Coronary artery (tissue), 2 donors: ENCODE results near the gene TMEM135.
"Not testable (repeated sequence)": the region's sequence is repeated elsewhere in the genome, so short reads cannot be mapped to it uniquely, and the experiment has no call there.

Source experiments
- DNase-seq: peaks from one replicate; pipeline ENCODE4 v3.0.0-alpha.2; 2017; ENCODE audit warnings: low spot score
- H3K27ac ChIP-seq, 2 donors: fragments of 200-600 bp; sonication (generic); one replicate each; pipeline ENCODE4 v1.5.1; 2016 to 2019
- H3K4me3 ChIP-seq: fragments of 200-600 bp; sonication (generic); 2 replicates; pipeline ENCODE4 v1.5.1; 2016; ENCODE audit warnings: mild to moderate bottlenecking, moderate library complexity
- CTCF ChIP-seq: fragments of 200-600 bp; sonication (generic); IDR thresholded peaks from one replicate; pipeline ENCODE4 v1.5.1; 2019; ENCODE audit warnings: antibody characterized with exemption

Gene TMEM135

GRCh38 chr11:87179621-87180020 is 141.9 kb downstream of the TMEM135 start:
- no peak overlapping the region for H3K27ac ChIP-seq
- H3K4me3 ChIP-seq = no peak overlapping the region
- no peak for TF ChIP-seq CTCF
- DNase-seq = no peak

DNA sequence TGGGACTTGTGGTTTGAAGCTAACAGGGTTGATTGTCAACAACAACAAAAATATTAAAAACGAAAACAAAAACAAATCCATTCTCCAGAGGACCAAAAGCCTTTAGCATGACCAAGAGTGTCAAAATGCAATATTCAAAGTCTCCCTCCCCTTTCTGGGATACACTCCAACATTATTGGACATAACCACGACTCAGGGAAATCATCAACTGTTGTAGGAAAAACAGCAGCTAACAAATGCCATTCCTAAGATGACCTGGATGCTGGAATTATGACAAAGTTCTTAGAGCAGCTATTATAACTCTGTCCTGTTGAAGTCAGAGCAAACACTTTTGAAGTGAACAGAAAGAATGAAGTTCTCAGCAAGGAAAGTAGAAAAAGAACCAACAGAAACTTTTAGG is 143.0 kb downstream of the TMEM135 start:
- no peak for DNase-seq
- no peak for TF ChIP-seq CTCF
- no peak overlapping the region for H3K4me3 ChIP-seq
- H3K27ac ChIP-seq = no peak overlapping the region

DNA sequence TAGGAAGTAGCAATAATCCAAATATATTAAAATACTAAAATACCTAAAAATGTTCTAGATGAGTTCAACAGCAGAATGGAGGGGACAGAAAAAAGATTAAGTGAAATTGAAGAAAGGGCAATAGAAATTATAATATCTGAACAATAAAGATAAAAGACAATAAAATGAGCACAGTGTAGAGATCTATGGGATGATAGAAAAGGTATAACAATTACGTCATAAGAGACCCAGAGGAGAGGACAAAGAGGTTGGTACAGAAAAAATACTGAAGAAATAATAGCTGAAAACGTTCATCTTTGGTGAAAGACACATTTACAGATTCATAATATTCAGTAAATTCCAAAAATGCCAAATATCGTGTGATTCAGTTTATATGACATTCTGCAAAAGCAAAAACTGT is 143.4 kb downstream of the TMEM135 start:
- Histone ChIP-seq H3K4me3 (no peak overlapping the region), H3K27ac (no peak overlapping the region)
- no peak for TF ChIP-seq CTCF
- DNase-seq = no peak

GRCh38 chr11:87185228-87185627 is 147.5 kb downstream of the TMEM135 start:
- H3K27ac ChIP-seq = no peak overlapping the region
- no peak for DNase-seq
- no peak overlapping the region for H3K4me3 ChIP-seq
- no peak for TF ChIP-seq CTCF

- no peak for TF ChIP-seq CTCF
- no peak overlapping the region for H3K27ac ChIP-seq
- no peak overlapping the region for H3K4me3 ChIP-seq
- DNase-seq = no peak
These were observed 149.3 kb downstream of the TMEM135 start for GRCh38 chr11:87187076-87187475.

DNA sequence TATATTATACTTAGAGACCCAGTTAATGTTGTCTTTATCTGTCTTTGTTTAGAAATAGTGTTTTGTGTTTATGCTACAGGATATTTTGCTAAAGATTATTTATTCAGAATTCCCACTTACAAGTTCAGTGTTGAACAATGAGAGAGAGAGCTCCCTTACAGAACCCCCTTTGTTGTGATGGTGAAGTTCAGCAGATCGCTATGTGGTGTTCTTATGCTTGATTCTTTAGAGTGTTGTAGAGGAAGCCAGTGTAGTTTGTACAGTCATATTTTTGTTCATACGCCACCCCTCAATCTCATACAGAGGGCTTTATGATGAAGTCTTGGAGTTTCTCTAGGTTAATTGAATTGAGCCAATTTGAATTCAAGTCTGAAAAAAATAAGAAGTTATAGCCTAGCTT is 150.2 kb downstream of the TMEM135 start:
- TF ChIP-seq CTCF = no peak
- Histone ChIP-seq H3K27ac (no peak overlapping the region), H3K4me3 (no peak overlapping the region)
- DNase-seq = no peak

DNA sequence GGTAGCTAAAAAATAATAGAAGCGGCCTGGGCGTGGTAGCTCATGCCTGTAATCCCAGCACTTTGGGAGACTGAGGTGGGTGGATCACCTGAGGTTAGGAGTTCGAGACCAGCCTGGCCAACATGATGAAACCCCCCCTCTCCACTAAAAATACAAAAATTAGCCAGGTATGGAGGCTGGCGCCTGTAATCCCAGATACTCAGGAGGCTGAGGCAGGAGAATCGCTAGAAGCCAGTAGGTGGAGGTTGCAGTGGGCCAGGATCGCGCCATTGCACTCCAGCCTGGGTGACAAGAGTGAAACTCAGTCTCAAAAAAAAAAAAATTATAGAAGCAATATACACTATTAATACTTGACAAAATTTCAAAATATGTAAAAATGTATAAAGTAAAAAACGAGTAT is 150.7 kb downstream of the TMEM135 start:
- not testable (repeated sequence) for DNase-seq, H3K27ac ChIP-seq

GRCh38 chr11:87188921-87189320 is 151.2 kb downstream of the TMEM135 start:
- H3K4me3 ChIP-seq, H3K27ac ChIP-seq, DNase-seq: not testable (repeated sequence)

More for the DNA sequence above, 150.7 kb downstream of the TMEM135 start:
- H3K4me3 ChIP-seq = not testable (repeated sequence)
